B cell (primary cell): ENCODE measurements around the gene CTNNBL1. TPM values are rescaled to one million over a fixed set of nuclear protein-coding genes. Genes with fewer than 3 reads are reported as not detected.

Source experiments
- ATAC-seq: fragments of 200-7000 bp; cut with Tn5 transposase; one replicate; pipeline ENCODE4 v1.10.0; 2021; ENCODE audit warnings: low read depth, mild to moderate bottlenecking, moderate number of reproducible peaks, moderate library complexity
- CTCF ChIA-PET: fragments of 350-600 bp; sonication (Branson Sonifier 250); formaldehyde crosslinking; loops from one replicate; lab custom pipeline; 2021; ENCODE audit warnings: antibody characterized with exemption, inconsistent platforms; lab: Charles Lee
- POLR2A ChIA-PET: fragments of 350-600 bp; sonication (Branson Sonifier 250); formaldehyde crosslinking; loops from one replicate; lab custom pipeline; 2021; ENCODE audit warnings: antibody characterized with exemption; lab: Charles Lee
- DNase-seq: peaks from one replicate; pipeline ENCODE4 v3.0.0; 2013
- H2AFZ ChIP-seq: 2 replicates; pipeline ENCODE4 v1.6.1; 2012; ENCODE audit warnings: mild to moderate bottlenecking, low read depth, low read length; ENCODE audit not compliant: insufficient read depth, poor library complexity, severe bottlenecking
- H3K27ac ChIP-seq, 2 donors: 1 replicate in 1 of 2; 2 replicates in 1 of 2; pipeline ENCODE4 v1.5.1; 2012 to 2013; ENCODE audit warnings: low read length in 2 of 2, mild to moderate bottlenecking in 2 of 2, moderate library complexity in 1 of 2
- H3K27me3 ChIP-seq, 4 experiments: fragments of 200-600 bp in 1 of 4; sonication (generic) in 1 of 4; replicated peaks in 1 of 4; 1 replicate in 2 of 4; 2 replicates in 2 of 4; pipeline versions ENCODE4 v1.6.1 to v1.7.0; 2013 to 2016; ENCODE audit warnings: low read length in 3 of 4, mild to moderate bottlenecking in 2 of 4, mixed read lengths in 1 of 4, moderate library complexity in 1 of 4; ENCODE audit not compliant: insufficient read depth in 4 of 4, control insufficient read depth in 3 of 4; ENCODE audit errors: control extremely low read depth in 1 of 4
- H3K36me3 ChIP-seq, 2 experiments: replicated peaks in 1 of 2; 1 replicate in 1 of 2; 2 replicates in 1 of 2; pipeline versions ENCODE4 v1.6.1 to v1.7.1; 2013; ENCODE audit warnings: low read length in 1 of 2; ENCODE audit not compliant: insufficient read depth in 2 of 2, control insufficient read depth in 1 of 2; ENCODE audit errors: control extremely low read depth in 1 of 2, extremely low read depth in 1 of 2
- H3K4me1 ChIP-seq, 2 donors: fragments of 200-600 bp in 1 of 2; sonication (generic) in 1 of 2; 1 replicate in 1 of 2; 2 replicates in 1 of 2; pipeline versions ENCODE4 v1.5.1 to v1.6.1; 2013 to 2017; ENCODE audit warnings: low read length in 2 of 2; ENCODE audit not compliant: control insufficient read depth in 2 of 2, insufficient read depth in 2 of 2
- H3K4me2 ChIP-seq: replicated peaks from 2 replicates; pipeline ENCODE3; 2012; ENCODE audit warnings: mild to moderate bottlenecking, low read depth, low read length; ENCODE audit not compliant: poor library complexity, severe bottlenecking
- H3K4me3 ChIP-seq, 5 experiments: fragments of 200-600 bp in 1 of 5; sonication (generic) in 1 of 5; 1 replicate in 3 of 5; 2 replicates in 2 of 5; pipeline versions ENCODE4 v1.5.1 to v1.7.0; 2011 to 2016; ENCODE audit warnings: low read length in 4 of 5, mild to moderate bottlenecking in 4 of 5, low read depth in 2 of 5, control low read depth in 1 of 5, moderate library complexity in 1 of 5; ENCODE audit not compliant: insufficient read depth in 1 of 5; ENCODE audit errors: control extremely low read depth in 1 of 5, extremely low read depth in 1 of 5
- H3K79me2 ChIP-seq: fragments of 200-600 bp; sonication (generic); one replicate; pipeline ENCODE4 v1.6.0; 2016; ENCODE audit warnings: low read length; ENCODE audit not compliant: control insufficient read depth, insufficient read depth
- H3K9ac ChIP-seq: fragments of 200-600 bp; sonication (generic); 2 replicates; pipeline ENCODE4 v1.6.1; 2017; ENCODE audit warnings: mild to moderate bottlenecking, low read length, moderate library complexity
- H3K9me3 ChIP-seq, 3 donors: one replicate each; pipeline versions ENCODE4 v1.6.1 to v1.7.1; 2013; ENCODE audit warnings: low read length in 2 of 3; ENCODE audit not compliant: control insufficient read depth in 2 of 3, insufficient read depth in 1 of 3; ENCODE audit errors: control extremely low read depth in 1 of 3
- H4K20me1 ChIP-seq: 2 replicates; pipeline ENCODE4 v1.6.0; 2012; ENCODE audit warnings: mild to moderate bottlenecking, low read length; ENCODE audit not compliant: insufficient read depth, control insufficient read depth, poor library complexity, severe bottlenecking
- H3K27ac Mint-ChIP-seq: one replicate; pipeline ENCODE4 v1.8.0; 2021; ENCODE audit warnings: mixed read lengths
- H3K27me3 Mint-ChIP-seq: one replicate; pipeline ENCODE4 v1.8.0; 2021; ENCODE audit warnings: mixed read lengths
- H3K4me1 Mint-ChIP-seq: one replicate; pipeline ENCODE4 v1.8.0; 2021; ENCODE audit warnings: mixed read lengths
- H3K4me3 Mint-ChIP-seq: one replicate; pipeline ENCODE4 v1.8.0; 2021; ENCODE audit warnings: mixed read lengths
- H3K9me3 Mint-ChIP-seq: one replicate; pipeline ENCODE4 v1.8.0; 2022; ENCODE audit warnings: mixed read lengths; ENCODE audit not compliant: insufficient read depth
- EZH2 ChIP-seq: IDR thresholded peaks from 2 replicates; pipeline ENCODE4 v1.6.1; 2012; ENCODE audit warnings: borderline replicate concordance, low read depth, mild to moderate bottlenecking, moderate library complexity, low read length; ENCODE audit not compliant: insufficient read depth, poor library complexity, severe bottlenecking
- WGBS: methylation state at CpG from one replicate; pipeline ENCODE4 v1.1.5; 2013; ENCODE audit warnings: missing lambda C conversion rate; ENCODE audit not compliant: insufficient coverage; 5-methylcytosine and 5-hydroxymethylcytosine counted together
- intact Hi-C: fragments of 100-400 bp; cut with micrococcal nuclease; formaldehyde crosslinking; loops from one replicate; pipeline ENCODE4 v1.10.0; 2022
- polyA plus RNA-seq: library from polyadenylated mRNA; depleted of rRNA; stranded (reverse); fragments of >200 nt; gene quantifications from 2 replicates; pipeline ENCODE4 v1.2.3, GENCODE V29; 2012
- total RNA-seq, 2 donors: library from RNA; stranded (reverse); fragments of 120-200 nt in 1 of 2; gene quantifications; 1 replicate in 1 of 2; 2 replicates in 1 of 2; pipeline versions ENCODE4 v1.2.3 to v1.2.4, GENCODE V29; 2013 to 2022
- TF ChIP-seq, protein P1 (sequence below): fragments of 200-600 bp; IDR thresholded peaks from one replicate; pipeline ENCODE4 v1.8.0; 2022; ENCODE audit warnings: antibody characterized with exemption, mild to moderate bottlenecking

CTNNBL1 gene
- total and polyA plus RNA-seq, 2 donors (not counting 1 experiment from before 2014, with no cell fraction given): 25.3 to 64.7 TPM

DNA sequence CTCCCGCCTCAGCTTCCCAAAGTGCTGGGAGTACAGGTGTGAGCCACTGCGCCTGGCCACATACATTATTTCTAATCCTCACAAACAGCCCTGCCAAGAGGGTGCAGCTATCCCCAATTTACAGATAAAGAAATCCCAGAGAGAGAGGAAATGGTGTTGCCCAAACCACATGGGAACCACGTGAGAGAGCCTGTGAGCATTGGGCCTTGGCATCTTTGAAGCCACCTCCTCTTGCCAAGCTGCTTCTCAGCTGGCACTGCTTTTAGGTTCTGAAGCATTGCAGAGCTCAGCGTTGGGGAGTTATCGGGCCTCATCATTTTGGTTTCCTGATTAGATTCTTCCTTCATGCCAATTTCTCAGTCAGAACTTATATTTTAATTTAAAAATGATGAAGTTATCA lies 80.3 kb downstream of the CTNNBL1 start:
- Histone ChIP-seq H3K79me2 (no peaks in the 10 kb centered on the region), H4K20me1 (no peaks in the 10 kb centered on the region), H3K9me3 (peaks cover 0 to 5% (median 0%) of the 10 kb centered on the region in 3 donors), H3K27ac (peak overlapping the region; percentile 42 to 75), H3K4me2 (peak overlapping the region; percentile 7), H3K4me1 (peaks cover 41 to 44% of the 10 kb centered on the region in 2 donors), H3K9ac (no peak overlapping the region), H3K36me3 (peaks cover 8 to 31% of the 10 kb centered on the region in 2 experiments), H2AFZ (no peak overlapping the region), H3K27me3 (no peaks in the 10 kb centered on the region), H3K4me3 (no peak overlapping the region)
- CTCF ChIA-PET: interaction anchor here (1.3 kb wide), 1 partner anchor 447 kb away, joined by 4 read pairs; no protein-coding TSS in a partner anchor
- peak overlapping the region; percentile 42 for H3K27ac Mint-ChIP-seq
- H3K4me3 Mint-ChIP-seq: no peak overlapping the region
- 11% methylated on average over 1 of the region's 5 CpGs for WGBS
- intact Hi-C loops: no loop called here
- POLR2A ChIA-PET: no interaction called here
- no peak for ATAC-seq
- no peaks in the 10 kb centered on the region for H3K27me3 Mint-ChIP-seq
- peaks cover 49% of the 10 kb centered on the region for H3K4me1 Mint-ChIP-seq
- TF ChIP-seq, protein P1, sequence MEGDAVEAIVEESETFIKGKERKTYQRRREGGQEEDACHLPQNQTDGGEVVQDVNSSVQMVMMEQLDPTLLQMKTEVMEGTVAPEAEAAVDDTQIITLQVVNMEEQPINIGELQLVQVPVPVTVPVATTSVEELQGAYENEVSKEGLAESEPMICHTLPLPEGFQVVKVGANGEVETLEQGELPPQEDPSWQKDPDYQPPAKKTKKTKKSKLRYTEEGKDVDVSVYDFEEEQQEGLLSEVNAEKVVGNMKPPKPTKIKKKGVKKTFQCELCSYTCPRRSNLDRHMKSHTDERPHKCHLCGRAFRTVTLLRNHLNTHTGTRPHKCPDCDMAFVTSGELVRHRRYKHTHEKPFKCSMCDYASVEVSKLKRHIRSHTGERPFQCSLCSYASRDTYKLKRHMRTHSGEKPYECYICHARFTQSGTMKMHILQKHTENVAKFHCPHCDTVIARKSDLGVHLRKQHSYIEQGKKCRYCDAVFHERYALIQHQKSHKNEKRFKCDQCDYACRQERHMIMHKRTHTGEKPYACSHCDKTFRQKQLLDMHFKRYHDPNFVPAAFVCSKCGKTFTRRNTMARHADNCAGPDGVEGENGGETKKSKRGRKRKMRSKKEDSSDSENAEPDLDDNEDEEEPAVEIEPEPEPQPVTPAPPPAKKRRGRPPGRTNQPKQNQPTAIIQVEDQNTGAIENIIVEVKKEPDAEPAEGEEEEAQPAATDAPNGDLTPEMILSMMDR: no peak
- TF ChIP-seq EZH2: no peak
- peak; percentile 39 for DNase-seq
- no peaks in the 10 kb centered on the region for H3K9me3 Mint-ChIP-seq

DNA sequence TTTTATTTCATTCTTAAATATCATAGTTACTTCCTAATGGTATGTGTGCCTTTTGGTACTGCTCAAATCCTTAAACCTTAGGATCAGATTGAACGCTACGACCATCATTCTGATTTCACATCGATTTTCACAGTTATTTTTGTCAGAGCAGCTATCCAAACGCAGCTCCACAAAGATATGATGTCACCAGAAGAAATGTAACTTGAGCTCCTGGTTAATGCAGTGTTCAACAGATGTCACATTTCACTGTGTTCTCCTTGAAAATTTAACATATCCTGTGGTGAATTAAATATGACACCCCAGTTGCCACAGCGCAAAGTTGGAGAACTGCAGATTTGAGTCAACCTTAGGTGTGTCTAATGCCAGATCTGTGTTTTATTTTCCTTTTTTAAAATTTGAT lies 81.4 kb downstream of the CTNNBL1 start:
- Histone ChIP-seq H3K4me2 (peak overlapping the region; percentile 46), H3K27me3 (no peaks in the 10 kb centered on the region), H4K20me1 (no peaks in the 10 kb centered on the region), H3K4me3 (no peak overlapping the region), H3K36me3 (peaks cover 3 to 21% of the 10 kb centered on the region in 2 experiments), H3K27ac (no peak overlapping the region), H2AFZ (no peak overlapping the region), H3K9ac (no peak overlapping the region), H3K79me2 (no peaks in the 10 kb centered on the region), H3K9me3 (peaks cover 0 to 5% (median 0%) of the 10 kb centered on the region in 3 donors), H3K4me1 (peaks cover 41 to 44% of the 10 kb centered on the region in 2 donors)
- no peak overlapping the region for H3K4me3 Mint-ChIP-seq
- CTCF ChIA-PET: interaction anchor here (1.3 kb wide), 1 partner anchor 446 kb away, joined by 4 read pairs; no protein-coding TSS in a partner anchor
- TF ChIP-seq EZH2: no peak
- TF ChIP-seq, protein P1: no peak
- peaks cover 49% of the 10 kb centered on the region for H3K4me1 Mint-ChIP-seq
- POLR2A ChIA-PET: interaction anchor here (0.5 kb wide), 1 partner anchor 1063 kb away, joined by 6 read pairs; no protein-coding TSS in a partner anchor
- no peak overlapping the region for H3K27ac Mint-ChIP-seq
- H3K27me3 Mint-ChIP-seq: no peaks in the 10 kb centered on the region
- H3K9me3 Mint-ChIP-seq: no peaks in the 10 kb centered on the region
- no peak for ATAC-seq
- intact Hi-C loops: no loop called here
- WGBS: 100% methylated on average over 4 of the region's 5 CpGs
- no peak for DNase-seq
